ENCODE measurements around the gene MKLN1.
"Not testable (repeated sequence)": the region's sequence is repeated elsewhere in the genome, so short reads cannot be mapped to it uniquely, and the experiment has no call there.

Gene MKLN1

DNA sequence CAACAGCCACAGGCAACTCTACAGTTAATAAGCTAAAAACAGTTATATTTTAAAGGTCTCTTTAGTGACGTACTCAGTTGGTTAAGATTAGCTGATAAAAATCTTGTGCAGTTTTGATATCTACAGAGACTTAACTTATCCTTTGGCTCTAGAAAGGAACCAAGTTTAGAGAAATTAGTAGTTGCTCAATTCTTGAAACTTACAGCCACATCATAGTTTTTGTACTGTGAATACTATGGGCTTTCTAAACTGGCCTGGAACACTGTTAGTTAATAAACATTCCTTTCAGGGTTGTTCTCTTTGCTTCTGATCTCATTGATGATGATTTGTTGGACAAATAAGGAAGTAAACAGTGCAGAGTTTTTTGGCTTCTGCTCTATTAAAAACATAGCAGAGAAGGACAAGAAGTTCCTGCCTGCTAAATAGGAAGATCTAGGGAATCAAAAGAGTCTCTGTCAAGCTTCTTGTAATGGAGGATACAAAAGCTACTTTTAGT, 73.1 kb downstream of the MKLN1 start:
- DNase-seq (ENCODE audit: low read depth): no peak

DNA sequence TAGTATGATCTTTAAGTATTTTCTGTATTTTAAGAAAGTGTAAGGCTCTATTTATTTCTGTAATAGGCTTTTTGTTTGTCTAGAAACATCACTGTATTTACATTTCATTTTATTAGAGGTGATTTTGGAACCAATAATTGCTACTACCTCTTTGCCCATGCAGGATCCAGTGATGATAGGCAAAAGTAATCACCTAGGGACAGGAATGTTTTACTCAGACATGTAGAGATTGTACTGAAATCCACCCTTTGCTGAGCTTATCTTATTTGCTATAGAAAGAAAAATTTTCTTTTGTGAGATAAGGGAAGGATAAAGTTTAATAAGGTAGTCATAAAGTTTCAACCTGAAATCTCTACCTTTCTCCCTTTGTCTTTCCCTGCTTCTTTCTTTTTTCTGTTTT, 73.5 kb downstream of the MKLN1 start:
- no peak for DNase-seq (ENCODE audit: low read depth)

DNA sequence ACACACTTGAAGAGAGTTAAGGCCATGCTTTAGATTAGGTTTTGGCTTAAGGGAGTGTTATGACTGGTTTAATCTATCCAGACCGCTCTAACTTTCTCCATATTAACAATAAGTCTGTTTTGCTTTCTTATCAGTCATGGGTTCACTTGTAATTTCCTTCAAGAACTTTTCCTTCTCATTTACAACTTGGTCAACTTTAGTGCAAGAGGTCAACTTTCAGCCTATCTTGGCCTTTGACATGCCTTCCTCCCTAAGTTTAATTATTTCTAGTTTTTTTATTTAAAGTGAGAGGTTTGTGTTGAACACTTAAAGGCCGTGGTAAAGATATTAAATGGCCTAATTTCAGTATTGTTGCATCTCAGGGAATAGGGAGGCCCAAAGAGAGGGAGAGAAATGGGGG, 75.6 kb downstream of the MKLN1 start:
- DNase-seq (ENCODE audit: low read depth): no peak

DNA sequence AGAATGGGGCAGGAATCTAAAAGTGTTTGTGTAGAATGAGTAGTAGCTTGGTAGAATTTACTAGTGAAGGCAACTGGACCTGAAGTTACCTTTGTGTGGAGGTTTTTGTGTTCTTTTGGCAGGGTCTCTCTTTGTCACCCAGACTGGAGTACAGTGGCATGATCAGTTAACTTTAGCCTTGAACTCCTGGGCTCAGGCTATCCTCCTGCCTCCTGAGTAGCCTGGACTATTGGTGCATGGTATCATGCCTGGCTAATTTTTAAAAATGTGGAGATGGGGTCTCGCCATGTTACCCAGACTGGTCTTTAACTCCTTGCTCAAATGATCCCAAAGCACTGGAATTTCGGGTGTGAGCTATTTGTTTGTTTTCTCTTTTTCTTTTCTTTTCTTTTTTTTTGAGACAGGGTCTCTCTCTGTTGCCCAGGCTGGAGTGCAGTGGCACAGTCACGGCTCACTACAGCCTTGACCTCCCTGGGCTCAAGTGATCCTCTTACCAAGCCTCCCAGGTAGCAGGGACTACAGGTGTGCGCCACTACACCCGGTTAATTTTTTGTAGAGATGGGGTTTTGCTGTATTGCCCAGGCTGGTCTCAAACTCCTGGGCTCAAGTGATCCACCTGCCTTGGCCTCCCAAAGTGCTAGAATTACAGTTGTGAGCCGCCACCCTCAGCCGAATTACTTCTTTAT, 76.7 kb downstream of the MKLN1 start:
- DNase-seq (ENCODE audit: low read depth): no peak

DNA sequence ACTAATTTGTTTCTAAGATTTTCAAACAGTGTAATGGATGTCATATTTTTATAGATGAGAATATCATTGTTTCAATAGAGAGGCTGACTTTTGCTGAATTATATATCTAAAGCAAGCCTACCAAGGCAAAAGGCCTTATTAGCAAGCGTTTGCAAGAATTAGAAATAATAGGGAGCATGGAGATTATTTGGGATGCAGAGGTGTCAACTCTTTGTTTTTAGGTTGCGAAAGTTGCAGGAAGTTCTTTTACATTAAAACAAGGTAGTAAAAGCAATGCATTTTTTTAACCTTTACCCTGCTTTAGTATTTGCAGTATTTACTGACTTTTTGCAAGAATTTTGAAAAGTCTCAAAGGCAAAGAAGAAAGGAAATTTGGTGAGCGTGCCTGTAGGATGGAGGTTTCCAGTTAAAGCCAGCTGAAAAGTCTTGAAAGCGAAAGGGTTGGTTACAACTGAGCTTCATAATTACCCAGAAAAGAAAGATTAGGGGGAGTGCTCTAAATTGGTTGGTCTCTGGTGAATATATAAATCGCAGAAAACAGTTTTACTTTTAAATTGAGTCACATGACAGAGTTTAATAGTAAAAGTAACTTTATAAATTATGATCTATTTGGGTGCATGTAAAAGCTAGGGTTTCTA, 81.6 kb downstream of the MKLN1 start:
- DNase-seq (ENCODE audit: low read depth): no peak

DNA sequence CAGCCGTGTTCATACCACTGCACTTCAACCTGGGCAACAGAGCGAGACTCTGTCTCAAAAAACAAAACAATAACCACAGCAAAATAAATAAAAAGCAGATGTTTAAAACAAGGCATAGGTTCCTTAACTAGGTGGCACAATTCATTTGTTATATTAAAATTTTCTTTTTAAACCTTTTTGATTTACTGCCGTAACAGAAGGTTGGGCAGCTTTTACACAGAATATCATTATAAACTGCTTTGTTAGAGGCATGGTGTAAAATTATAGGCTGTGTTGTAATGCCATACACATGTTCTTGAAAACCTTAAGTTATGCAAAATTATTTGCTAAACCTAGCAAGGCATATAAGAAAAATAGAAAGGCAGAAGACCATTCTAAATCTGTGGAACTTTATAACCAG, 84.4 kb downstream of the MKLN1 start:
- no peak for DNase-seq (ENCODE audit: low read depth)

DNA sequence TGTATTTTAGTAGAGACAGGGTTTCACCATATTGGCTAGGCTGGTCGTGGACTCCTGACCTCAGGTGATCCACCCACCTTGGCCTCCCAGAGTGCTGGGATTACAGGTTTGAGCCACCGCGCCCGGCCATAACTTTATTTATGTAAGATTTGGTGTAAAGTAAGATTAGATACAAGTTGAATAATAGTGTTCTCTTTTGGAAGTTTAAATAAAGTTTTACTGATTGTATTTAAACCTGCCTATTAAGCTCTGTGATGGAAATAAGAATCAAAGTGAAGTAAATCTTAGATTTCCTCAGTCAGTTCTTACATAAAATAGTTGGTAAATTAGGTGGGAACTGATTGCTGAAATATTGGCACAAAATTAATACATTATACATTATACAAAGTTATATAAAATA, 86.0 kb downstream of the MKLN1 start:
- no peak for DNase-seq (ENCODE audit: low read depth)

DNA sequence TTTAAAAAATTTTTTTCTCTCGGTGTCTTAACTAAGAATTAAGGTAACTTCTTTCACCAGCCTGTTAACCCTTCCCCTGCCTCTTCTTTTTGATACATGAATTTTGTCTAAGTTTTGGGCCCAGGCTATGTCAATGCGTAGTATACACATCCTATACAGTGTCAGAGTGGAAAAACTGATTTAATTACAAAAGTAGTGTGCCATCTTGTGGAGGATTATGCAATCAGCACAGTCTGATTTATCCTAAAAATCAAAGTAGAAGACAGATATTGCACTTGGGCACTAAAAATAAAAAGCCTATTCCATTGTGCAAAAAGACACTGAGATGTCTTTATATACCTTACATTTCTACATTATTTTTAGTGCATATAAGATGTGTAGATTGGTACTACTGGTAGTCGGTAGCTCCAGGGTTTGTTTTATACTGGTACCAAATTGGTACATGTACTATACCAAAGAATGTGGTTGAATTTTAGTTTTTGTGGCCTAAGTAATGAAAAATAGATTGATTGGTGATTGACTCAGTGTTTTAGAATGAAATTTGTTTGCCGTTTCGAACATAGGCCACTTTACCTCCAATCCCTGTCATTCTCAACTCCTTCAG, 96.6 kb downstream of the MKLN1 start:
- DNase-seq (ENCODE audit: low read depth): no peak

DNA sequence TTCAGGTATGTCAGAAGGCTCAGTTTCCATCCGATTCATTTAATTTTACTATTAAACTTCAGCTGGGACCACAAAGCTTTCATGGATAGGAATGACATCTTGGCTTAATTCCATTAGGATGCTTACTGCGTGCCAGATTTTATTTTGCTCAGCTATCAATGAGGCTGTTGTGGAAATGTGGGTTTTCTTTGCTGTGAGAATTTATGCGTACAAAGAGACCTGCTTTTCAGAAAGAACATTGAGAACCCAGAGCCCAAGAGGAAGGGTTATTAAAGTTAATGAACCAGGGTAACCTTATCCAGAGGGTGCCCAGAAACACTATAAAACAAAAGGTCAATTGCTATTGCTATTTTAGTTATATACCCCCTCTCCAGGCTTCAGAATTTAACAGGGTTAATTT, 98.3 kb downstream of the MKLN1 start:
- DNase-seq (ENCODE audit: low read depth): no peak

DNA sequence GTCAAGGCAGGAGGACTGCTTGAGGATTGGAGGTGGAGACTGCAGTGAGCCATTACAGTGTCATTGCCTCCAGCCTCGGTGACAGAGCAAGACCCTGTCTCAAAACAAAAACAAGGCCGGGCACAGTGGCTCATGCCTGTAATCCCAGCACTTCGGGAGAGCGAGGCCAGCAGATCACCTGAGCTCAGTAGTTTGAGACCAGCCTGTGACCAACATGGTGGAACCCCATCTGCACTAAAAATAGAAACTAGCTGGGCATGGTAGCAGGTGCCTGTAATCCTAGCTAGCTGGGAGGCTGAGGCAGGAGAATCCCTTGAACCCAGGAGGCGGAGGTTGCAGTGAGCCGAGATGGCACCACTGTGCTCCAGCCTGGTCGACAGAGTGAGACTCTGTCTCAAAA, 103.2 kb downstream of the MKLN1 start:
- not testable (repeated sequence) for DNase-seq (ENCODE audit: low read depth)

DNA sequence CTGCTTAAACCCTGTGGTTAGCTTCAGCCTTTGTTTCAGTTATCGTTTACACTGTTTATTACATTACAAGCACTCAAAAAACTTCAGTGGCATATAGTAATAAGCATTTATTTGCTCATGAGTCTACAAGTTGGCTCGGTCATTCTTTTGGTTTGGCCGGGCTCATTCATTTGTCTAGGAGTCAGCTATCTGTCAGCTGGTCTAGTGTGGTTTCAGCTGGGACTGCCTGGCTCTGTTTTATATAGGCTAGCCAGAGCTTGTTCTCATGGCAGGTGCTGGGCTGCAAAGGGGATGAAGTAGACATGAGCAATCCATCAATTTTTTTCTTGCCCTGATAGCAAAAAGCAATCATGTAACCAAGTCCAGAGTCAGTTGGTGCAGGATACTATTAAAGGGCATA, 103.6 kb downstream of the MKLN1 start:
- DNase-seq (ENCODE audit: low read depth): no peak

DNA sequence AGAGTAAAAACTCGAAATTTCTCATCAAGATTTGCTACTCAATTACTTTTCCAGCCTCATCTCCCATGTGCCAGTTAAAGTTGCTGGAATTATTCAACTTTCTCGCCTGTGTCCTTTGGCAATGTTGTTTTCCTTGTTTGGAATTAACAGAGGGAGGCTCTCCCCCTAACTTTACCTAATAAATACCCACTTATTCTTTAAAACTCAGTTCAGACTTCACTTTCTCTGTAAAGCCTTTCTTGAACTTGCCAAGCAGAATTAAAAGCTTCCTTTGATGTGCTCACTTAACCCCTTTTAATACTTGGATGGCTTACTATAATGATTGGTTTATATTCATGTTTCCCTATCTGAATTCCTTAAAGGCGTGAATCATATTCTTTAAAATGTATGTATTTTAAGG, 104.1 kb downstream of the MKLN1 start:
- DNase-seq (ENCODE audit: low read depth): no peak

DNA sequence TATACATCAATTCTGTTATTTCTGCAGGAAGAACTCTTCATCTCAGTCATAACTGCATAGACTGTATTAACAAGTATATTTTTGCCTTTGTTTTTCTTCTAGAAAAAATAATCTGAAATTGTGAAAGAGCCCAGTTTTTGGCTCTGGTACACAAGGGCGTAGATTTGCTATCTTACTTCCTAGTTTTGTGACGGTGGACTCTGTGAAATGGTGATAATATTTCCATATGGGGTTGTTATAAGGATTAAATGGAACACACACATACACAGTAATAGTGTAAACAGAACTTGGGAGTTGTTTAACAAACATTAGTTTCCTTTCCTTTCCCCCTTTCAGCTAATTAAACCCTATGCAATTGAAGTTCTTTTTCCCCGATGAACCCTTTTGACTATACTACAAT, 108.7 kb downstream of the MKLN1 start:
- no peak for DNase-seq (ENCODE audit: low read depth)

DNA sequence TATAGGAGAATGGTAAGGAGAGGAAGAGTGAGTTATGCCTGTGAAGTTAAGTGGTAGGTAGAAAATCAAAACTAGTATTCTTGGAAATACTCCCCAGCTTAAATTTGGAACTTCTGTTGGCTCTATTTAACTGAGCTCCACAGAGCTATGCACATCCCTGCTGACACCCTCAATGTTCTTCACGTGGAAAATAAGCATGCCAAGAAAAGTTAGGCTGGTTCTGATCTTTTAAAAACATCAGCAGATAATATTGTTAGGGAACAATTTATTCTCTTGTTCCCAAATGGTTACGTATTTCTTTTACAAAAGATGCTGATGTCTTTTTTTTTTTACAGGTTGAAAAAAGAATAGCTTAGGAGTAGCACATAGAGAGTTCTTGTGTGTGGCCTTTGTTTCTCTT, 111.3 kb downstream of the MKLN1 start:
- no peak for DNase-seq (ENCODE audit: low read depth)

DNA sequence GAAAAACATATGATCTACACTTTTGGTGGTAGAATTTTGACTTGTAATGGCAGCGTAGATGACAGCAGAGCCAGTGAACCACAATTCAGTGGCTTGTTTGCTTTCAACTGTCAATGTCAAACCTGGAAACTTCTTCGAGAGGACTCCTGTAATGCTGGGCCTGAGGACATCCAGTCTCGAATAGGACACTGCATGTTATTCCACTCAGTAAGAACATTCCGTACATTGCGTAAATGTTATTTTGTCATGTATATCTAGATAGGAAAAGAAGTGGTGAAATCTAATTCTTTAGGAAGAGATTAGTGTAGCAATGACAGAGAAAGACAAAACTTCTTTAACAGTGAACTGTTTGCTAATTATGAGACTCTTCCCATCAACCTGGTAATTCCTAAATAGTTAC, 115.8 kb downstream of the MKLN1 start:
- no peak for DNase-seq (ENCODE audit: low read depth)

DNA sequence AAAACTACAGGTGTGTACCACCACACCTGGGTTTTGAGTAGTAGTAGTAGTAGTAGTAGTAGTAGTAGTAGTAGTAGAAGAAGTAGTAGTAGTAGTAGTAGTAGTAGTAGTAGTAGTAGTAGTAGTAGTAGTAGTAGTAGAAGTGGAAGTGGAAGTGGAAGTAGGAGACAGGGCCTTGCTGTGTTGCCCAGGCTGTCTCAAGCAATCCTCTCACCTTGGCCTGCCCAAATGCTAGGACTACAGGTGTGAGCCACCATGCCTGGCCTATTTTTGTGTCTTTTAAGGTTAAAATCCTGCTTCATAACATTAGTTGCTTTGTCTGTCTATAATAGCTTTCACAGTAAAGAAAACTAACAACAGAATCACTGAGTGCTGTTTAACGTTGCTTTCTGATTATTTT, 117.0 kb downstream of the MKLN1 start:
- DNase-seq (ENCODE audit: low read depth): no peak

DNA sequence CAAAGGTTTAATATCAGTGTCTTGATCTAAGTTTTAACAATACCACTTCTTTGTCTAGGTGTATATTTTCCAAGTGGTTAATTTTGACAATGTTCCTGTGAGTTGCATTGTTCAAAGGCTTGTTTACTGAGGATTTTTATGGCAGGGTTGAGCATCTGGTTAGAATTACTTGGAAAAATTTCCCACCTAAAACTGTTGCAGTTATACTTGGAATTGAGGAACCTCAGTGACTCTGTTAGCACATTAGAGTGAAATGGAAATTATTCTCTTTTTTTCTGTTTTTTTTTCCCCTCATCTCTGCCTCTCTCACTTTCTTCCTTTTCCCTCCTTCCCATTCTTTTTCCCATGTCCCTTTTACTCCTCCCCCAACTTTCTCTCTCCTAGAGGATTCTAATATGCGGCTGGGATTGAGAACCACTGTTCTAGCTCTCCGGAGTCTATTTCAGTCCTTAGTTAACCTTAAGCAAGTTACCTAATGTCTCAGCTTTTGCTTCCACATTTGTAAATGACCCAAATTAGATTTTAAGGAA, 121.8 kb downstream of the MKLN1 start:
- DNase-seq (ENCODE audit: low read depth): no peak

DNA sequence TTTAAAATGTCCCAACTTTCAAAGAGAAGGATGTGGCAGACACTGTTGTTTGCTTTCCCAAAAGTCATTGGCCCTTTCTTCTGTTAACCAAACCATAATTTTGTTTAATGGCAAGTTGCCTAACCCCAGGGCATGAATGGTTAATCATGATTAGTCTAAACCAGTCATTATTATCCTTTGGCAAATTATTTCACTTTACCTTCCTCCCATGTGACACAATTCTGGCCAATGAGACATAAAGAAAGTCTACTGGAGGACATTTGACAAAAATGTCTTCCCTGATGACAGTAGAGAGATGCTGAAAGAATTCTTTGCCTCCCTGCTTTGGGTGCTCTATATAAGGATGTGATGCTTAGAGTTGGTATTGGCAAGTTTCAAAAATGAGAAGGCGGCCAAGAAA, 126.8 kb downstream of the MKLN1 start:
- no peak for DNase-seq (ENCODE audit: low read depth)

DNA sequence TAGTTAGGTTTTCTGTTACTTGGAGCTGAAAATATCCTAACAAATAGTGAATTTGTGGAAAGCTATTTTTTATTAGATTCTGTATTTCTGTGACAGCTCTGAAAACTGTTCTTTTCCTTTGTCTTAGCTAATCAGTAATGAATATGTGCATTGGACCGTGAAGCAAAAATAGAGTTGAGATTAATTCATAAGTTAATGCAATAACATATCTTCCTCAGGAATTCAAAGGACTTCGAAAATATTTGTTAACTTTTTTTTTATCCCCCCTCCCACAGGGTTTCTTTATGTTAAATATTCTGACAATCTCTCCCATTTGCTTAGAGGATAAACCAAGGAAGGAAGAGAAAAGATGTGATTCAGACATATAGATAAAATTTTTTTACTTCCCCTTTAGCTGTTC, 127.3 kb downstream of the MKLN1 start:
- DNase-seq (ENCODE audit: low read depth): no peak

DNA sequence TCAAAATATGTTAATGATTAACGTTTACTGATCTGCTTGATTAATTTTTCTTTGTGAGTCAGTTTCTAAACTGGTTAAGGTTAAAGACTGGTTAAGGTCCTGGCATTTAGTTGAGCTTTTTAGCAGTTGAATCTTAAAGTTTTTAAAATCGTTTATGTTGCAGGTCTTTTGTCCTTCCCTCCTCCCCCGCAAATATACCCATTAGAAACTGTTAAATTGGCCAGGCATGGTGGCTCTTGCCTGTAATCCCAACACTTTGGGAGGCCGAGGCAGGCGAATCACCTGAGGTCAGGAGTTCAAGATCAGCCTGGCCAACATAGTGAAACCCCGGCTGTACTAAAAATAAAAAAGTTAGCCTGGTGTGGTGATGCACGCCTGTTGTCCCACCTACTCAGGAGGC, 127.9 kb downstream of the MKLN1 start:
- no peak for DNase-seq (ENCODE audit: low read depth)

DNA sequence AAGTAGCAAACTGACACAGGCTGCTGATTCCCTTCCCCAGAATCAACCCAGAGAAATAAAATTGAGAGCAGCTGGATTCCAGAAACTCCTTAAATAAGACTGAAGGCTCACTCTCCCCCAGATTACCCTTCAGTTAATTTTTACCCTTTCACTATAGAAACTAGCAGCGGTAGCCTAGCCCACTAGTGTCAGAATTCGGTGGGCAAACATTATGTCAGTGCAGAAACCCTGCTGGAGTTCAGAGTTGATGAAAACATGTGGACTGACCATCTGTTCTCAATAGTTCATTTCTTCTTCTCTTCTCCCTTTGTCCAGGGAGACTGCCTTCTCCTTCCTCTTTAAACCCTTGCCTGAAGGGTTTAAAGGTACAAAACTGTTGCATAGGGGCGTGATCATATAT, 128.7 kb downstream of the MKLN1 start:
- no peak for DNase-seq (ENCODE audit: low read depth)

DNA sequence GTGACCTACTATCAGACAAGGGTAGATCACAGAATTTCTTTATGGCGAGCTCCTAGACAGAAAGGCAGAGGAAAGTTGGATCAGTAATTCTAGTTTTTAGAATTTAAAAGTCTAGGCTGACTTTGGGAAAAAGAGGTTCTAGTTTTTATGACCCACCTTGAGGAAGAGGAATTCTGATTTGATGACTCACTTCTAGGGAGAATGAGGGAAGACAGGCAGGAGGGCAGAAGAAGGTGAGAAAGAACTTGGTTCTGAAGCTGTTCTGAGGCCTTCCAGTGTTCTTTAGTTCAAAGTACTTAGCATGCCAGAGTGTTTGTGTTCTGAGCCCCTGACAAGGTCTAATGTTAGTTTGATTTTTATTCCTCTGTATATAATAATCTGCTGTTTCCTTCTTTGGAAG, 131.6 kb downstream of the MKLN1 start:
- DNase-seq (ENCODE audit: low read depth): no peak

DNA sequence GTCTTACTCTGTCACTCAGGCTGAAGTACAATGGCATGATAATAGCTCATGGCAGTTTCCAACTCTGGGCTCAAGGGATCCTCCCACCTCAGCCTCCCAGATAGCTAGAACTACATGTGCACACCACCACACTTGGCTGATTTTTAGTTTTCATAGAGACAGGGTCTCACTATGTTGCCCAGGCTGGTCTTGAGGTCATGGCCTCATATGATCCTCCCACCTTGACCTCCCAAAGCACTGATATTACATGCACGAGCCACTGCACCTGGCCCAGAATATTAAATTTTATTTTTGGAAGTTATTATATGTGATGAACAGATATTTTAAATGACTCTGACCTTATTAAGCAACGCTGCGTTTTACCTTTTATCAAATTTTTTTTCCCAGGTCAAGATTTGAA, 134.4 kb downstream of the MKLN1 start:
- no peak for DNase-seq (ENCODE audit: low read depth)
